SK-N-SH (cell line): Measurements from ENCODE around the gene SGPL1. TPM values are rescaled to one million over a fixed set of nuclear protein-coding genes. Genes with fewer than 3 reads are reported as not detected.

ENCODE experiments used
- CTCF ChIA-PET: fragments of 300-600, 350-600 bp; formaldehyde crosslinking; extraction: SDS; loops from one replicate; lab custom pipeline; 2021; lab: Yijun Ruan, JAX
- POLR2A ChIA-PET: fragments of 350-600 bp; sonication (Branson Sonifier 250); formaldehyde crosslinking; extraction: SDS; loops from one replicate; lab custom pipeline; 2020; ENCODE audit warnings: antibody characterized with exemption, inconsistent platforms; lab: Yijun Ruan, JAX
- DNase-seq: peaks from one replicate; pipeline ENCODE4 v3.0.0; 2012
- H2AFZ ChIP-seq: fragments of 200-600 bp; sonication (generic); 2 replicates; pipeline ENCODE4 v1.8.1; 2016; ENCODE audit warnings: antibody characterized with exemption, mild to moderate bottlenecking, low read depth
- H3F3A ChIP-seq: fragments of 200-600 bp; sonication (generic); replicated peaks from 2 replicates; pipeline ENCODE3; 2016; ENCODE audit warnings: antibody characterized with exemption, mild to moderate bottlenecking; ENCODE audit not compliant: insufficient read depth
- H3K27ac ChIP-seq, 2 experiments: fragments of 200-500 bp in 1 of 2; fragments of 200-600 bp in 1 of 2; sonication (Bioruptor generic) in 1 of 2; sonication (generic), shearing (Covaris generic) in 1 of 2; 2 replicates each; pipeline versions ENCODE4 v1.5.1 to v1.6.1; 2014 to 2016; ENCODE audit warnings: low read depth in 2 of 2, inconsistent platforms in 1 of 2, low read length in 1 of 2, mild to moderate bottlenecking in 1 of 2, mixed read lengths in 1 of 2
- H3K27me3 ChIP-seq: fragments of 200-600 bp; sonication (generic), shearing (Covaris generic); 2 replicates; pipeline ENCODE4 v1.6.1; 2016; ENCODE audit warnings: mixed run types; ENCODE audit not compliant: insufficient read depth
- H3K36me3 ChIP-seq, 2 experiments: fragments of 200-500 bp in 1 of 2; fragments of 200-600 bp in 1 of 2; sonication (Bioruptor generic) in 1 of 2; sonication (generic) in 1 of 2; replicated peaks in 1 of 2; 2 replicates each; pipeline versions ENCODE3 to v1.5.1; 2014 to 2016; ENCODE audit warnings: low read length in 1 of 2, mild to moderate bottlenecking in 1 of 2; ENCODE audit not compliant: insufficient read depth in 2 of 2, control insufficient read depth in 1 of 2
- H3K4me1 ChIP-seq, 2 experiments: fragments of 200-500 bp in 1 of 2; fragments of 200-600 bp in 1 of 2; sonication (Bioruptor generic) in 1 of 2; sonication (generic), shearing (Covaris generic) in 1 of 2; 2 replicates each; pipeline versions ENCODE4 v1.5.1 to v1.6.1; 2014 to 2016; ENCODE audit warnings: low read depth in 1 of 2, low read length in 1 of 2, mixed run types in 1 of 2; ENCODE audit not compliant: insufficient read depth in 2 of 2, control insufficient read depth in 1 of 2
- H3K4me2 ChIP-seq: fragments of 200-600 bp; sonication (generic), shearing (Covaris generic); 2 replicates; pipeline ENCODE4 v1.6.1; 2017; ENCODE audit warnings: mixed run types
- H3K4me3 ChIP-seq, 2 experiments: fragments of 200-500 bp in 1 of 2; fragments of 200-600 bp in 1 of 2; sonication (Bioruptor generic) in 1 of 2; sonication (generic), shearing (Covaris generic) in 1 of 2; 2 replicates each; pipeline versions ENCODE4 v1.5.1 to v1.8.1; 2014 to 2016; ENCODE audit warnings: low read depth in 2 of 2, inconsistent platforms in 1 of 2, low read length in 1 of 2, mild to moderate bottlenecking in 1 of 2, mixed read lengths in 1 of 2, moderate library complexity in 1 of 2
- H3K79me2 ChIP-seq: fragments of 200-600 bp; sonication (generic); 2 replicates; pipeline ENCODE4 v1.8.1; 2017; ENCODE audit warnings: mild to moderate bottlenecking; ENCODE audit not compliant: insufficient read depth
- H3K9ac ChIP-seq: fragments of 200-600 bp; sonication (generic); 2 replicates; pipeline ENCODE4 v1.6.1; 2017; ENCODE audit warnings: mixed run types
- H3K9me2 ChIP-seq: fragments of 200-600 bp; sonication (generic); 2 replicates; pipeline ENCODE4 v1.6.1; 2017; ENCODE audit warnings: mixed run types
- H3K9me3 ChIP-seq: fragments of 200-600 bp; sonication (generic); 2 replicates; pipeline ENCODE4 v1.6.1; 2017; ENCODE audit warnings: mixed run types, mild to moderate bottlenecking, moderate library complexity
- H4K20me1 ChIP-seq: fragments of 200-600 bp; sonication (generic); 2 replicates; pipeline ENCODE4 v1.6.1; 2017; ENCODE audit warnings: mild to moderate bottlenecking, mixed run types; ENCODE audit not compliant: insufficient read depth
- ELF1 ChIP-seq: IDR thresholded peaks from 2 replicates; pipeline ENCODE4 v1.4.0; 2012
- FOSL2 ChIP-seq: IDR thresholded peaks from 2 replicates; pipeline ENCODE4 v1.4.0; 2012; ENCODE audit warnings: low read depth, mild to moderate bottlenecking, moderate library complexity, borderline replicate concordance
- FOXM1 ChIP-seq: IDR thresholded peaks from 2 replicates; pipeline ENCODE4 v1.4.0; 2012; ENCODE audit warnings: low read depth, mild to moderate bottlenecking
- GABPA ChIP-seq: IDR thresholded peaks from 2 replicates; pipeline ENCODE4 v1.4.0; 2012; ENCODE audit warnings: low read depth, mild to moderate bottlenecking
- JUND ChIP-seq: IDR thresholded peaks from 2 replicates; pipeline ENCODE4 v1.4.0; 2012
- MXI1 ChIP-seq: IDR thresholded peaks from 2 replicates; pipeline ENCODE4 v1.6.1; 2012; ENCODE audit warnings: mild to moderate bottlenecking, low read depth, low read length, improper control_type of control experiment
- POLR2AphosphoS5 ChIP-seq: IDR thresholded peaks from 2 replicates; pipeline ENCODE4 v1.6.1; 2012; ENCODE audit warnings: low read depth, low read length
- RAD21 ChIP-seq: IDR thresholded peaks from 2 replicates; pipeline ENCODE4 v1.6.1; 2012; ENCODE audit warnings: mild to moderate bottlenecking, low read length
- RCOR1 ChIP-seq: fragments of 150-350 bp; IDR thresholded peaks from 2 replicates; pipeline ENCODE4 v1.6.1; 2017; ENCODE audit warnings: antibody characterized with exemption, low read length
- SMC3 ChIP-seq: IDR thresholded peaks from 2 replicates; pipeline ENCODE4 v1.6.1; 2012; ENCODE audit warnings: low read depth, low read length, improper control_type of control experiment
- TCF12 ChIP-seq: IDR thresholded peaks from 2 replicates; pipeline ENCODE4 v1.4.0; 2012
- TEAD4 ChIP-seq: IDR thresholded peaks from 2 replicates; pipeline ENCODE4 v1.4.0; 2012; ENCODE audit warnings: mild to moderate bottlenecking, borderline replicate concordance; ENCODE audit not compliant: insufficient read depth
- WGBS: methylation state at CpG from one replicate; pipeline ENCODE4 v1.1.6; 2017; ENCODE audit warnings: low lambda C conversion rate; 5-methylcytosine and 5-hydroxymethylcytosine counted together
- polyA plus RNA-seq, 3 experiments: library from polyadenylated mRNA; depleted of rRNA; stranded (reverse); fragments of >200 nt; gene quantifications; 2 replicates each; pipeline ENCODE4 v1.2.3, GENCODE V29; 2012
- TF ChIP-seq, protein P1 (sequence below): IDR thresholded peaks from 2 replicates; pipeline ENCODE4 v1.4.0; 2012; ENCODE audit warnings: low read depth
- TF ChIP-seq, protein P2 (sequence below): fragments of 150-350 bp; IDR thresholded peaks from 2 replicates; pipeline ENCODE4 v1.6.1; 2017; ENCODE audit warnings: antibody characterized with exemption, low read length, low read depth, borderline replicate concordance
- TF ChIP-seq, protein P3 (sequence below): IDR thresholded peaks from 2 replicates; pipeline ENCODE4 v1.4.0; 2012; ENCODE audit warnings: low read depth, borderline replicate concordance
- TF ChIP-seq, protein P4 (sequence below): IDR thresholded peaks from 2 replicates; pipeline ENCODE4 v1.4.0; 2012; ENCODE audit warnings: low read depth, borderline replicate concordance
- TF ChIP-seq, protein P5 (sequence below): fragments of 200-600 bp; sonication (generic); IDR thresholded peaks from 2 replicates; pipeline ENCODE4 v1.6.1; 2017; ENCODE audit warnings: antibody characterized with exemption, mild to moderate bottlenecking, moderate library complexity
- TF ChIP-seq, protein P6 (sequence below): IDR thresholded peaks from 2 replicates; pipeline ENCODE4 v1.6.1; 2012; ENCODE audit warnings: mild to moderate bottlenecking, low read depth, low read length, moderate library complexity

The SGPL1 gene
- polyA plus RNA-seq, 1 of the 3 experiments (the other 2 are of a cell fraction), result 11.8 TPM

DNA sequence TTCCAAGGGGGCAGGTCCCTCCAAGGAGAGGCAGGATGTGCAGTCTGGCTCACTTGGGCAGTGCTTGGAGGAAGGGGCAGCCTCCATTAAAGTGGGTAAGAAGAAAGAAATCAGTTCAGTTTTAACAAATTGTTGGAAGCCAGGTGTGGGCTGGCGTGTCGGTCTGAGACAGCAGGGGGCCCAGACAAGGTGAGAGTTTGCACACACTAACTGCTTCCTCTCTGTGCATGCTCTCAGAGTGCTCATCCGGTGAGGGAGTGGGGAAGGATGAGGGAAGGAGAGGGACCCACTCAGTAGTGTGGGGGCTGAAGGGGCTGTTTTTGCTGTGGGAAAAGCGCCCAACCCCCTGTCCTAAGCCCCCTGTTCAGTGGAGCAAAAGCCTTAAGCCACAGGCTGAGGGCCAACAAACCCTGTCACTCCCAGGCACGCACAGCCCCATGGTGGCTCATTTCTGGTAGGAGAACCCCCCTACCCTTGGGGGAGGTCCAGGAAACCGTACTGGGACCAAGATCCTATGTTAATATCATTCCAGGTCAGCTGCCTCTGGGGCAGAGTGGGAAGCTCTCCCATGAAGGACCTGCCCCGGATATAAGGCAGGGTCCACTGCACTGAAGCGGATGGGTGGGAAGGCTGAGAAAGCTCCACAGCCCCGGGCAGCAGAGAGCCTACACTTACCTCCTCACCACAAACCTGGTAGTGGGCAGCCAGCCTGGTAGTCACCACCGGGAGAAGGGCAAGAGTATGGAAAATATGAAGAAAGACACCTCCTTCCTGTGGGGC is 77.7 kb downstream of the SGPL1 start:
- H3K9me3 ChIP-seq, result no peaks in the 10 kb centered on the region
- no peaks in the 10 kb centered on the region for H3K36me3 ChIP-seq
- H2AFZ ChIP-seq, result no peak overlapping the region
- no peaks in the 10 kb centered on the region for H3F3A ChIP-seq
- no peaks in the 10 kb centered on the region for H3K9me2 ChIP-seq
- no peak overlapping the region for H3K4me3 ChIP-seq
- no peak overlapping the region for H3K4me2 ChIP-seq
- peaks cover 6 to 26% of the 10 kb centered on the region in 2 experiments; a peak in 2 of 4 replicates for H3K4me1 ChIP-seq
- no peaks in the 10 kb centered on the region for H3K27me3 ChIP-seq
- DNase-seq, result no peak
- H3K79me2 ChIP-seq, result no peaks in the 10 kb centered on the region
- H4K20me1 ChIP-seq, result no peaks in the 10 kb centered on the region
- POLR2A ChIA-PET, result no interaction called here
- WGBS, result 73% methylated on average over 8 of the region's 10 CpGs
- no peak overlapping the region for H3K27ac ChIP-seq
- CTCF ChIA-PET, result interaction anchor here (0.8 to 2.4 kb wide), 3 partner anchors 10 to 392 kb away, joined by 3 to 20 read pairs (median 4); no protein-coding TSS in a partner anchor
- no peak overlapping the region for H3K9ac ChIP-seq
- TF ChIP-seq FOXM1 (no peak), MXI1 (no peak), TCF12 (no peak), FOSL2 (no peak), RCOR1 (no peak), RAD21 (no peak), ELF1 (no peak), POLR2AphosphoS5 (no peak), JUND (no peak), TEAD4 (no peak), GABPA (no peak), SMC3 (no peak)
- TF ChIP-seq, protein P1, sequence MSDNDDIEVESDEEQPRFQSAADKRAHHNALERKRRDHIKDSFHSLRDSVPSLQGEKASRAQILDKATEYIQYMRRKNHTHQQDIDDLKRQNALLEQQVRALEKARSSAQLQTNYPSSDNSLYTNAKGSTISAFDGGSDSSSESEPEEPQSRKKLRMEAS, result no peak
- TF ChIP-seq, protein P2, sequence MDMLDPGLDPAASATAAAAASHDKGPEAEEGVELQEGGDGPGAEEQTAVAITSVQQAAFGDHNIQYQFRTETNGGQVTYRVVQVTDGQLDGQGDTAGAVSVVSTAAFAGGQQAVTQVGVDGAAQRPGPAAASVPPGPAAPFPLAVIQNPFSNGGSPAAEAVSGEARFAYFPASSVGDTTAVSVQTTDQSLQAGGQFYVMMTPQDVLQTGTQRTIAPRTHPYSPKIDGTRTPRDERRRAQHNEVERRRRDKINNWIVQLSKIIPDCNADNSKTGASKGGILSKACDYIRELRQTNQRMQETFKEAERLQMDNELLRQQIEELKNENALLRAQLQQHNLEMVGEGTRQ, result no peak
- TF ChIP-seq, protein P3, sequence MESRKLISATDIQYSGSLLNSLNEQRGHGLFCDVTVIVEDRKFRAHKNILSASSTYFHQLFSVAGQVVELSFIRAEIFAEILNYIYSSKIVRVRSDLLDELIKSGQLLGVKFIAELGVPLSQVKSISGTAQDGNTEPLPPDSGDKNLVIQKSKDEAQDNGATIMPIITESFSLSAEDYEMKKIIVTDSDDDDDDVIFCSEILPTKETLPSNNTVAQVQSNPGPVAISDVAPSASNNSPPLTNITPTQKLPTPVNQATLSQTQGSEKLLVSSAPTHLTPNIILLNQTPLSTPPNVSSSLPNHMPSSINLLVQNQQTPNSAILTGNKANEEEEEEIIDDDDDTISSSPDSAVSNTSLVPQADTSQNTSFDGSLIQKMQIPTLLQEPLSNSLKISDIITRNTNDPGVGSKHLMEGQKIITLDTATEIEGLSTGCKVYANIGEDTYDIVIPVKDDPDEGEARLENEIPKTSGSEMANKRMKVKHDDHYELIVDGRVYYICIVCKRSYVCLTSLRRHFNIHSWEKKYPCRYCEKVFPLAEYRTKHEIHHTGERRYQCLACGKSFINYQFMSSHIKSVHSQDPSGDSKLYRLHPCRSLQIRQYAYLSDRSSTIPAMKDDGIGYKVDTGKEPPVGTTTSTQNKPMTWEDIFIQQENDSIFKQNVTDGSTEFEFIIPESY, result no peak
- TF ChIP-seq, protein P4, sequence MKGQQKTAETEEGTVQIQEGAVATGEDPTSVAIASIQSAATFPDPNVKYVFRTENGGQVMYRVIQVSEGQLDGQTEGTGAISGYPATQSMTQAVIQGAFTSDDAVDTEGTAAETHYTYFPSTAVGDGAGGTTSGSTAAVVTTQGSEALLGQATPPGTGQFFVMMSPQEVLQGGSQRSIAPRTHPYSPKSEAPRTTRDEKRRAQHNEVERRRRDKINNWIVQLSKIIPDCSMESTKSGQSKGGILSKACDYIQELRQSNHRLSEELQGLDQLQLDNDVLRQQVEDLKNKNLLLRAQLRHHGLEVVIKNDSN, result no peak
- TF ChIP-seq, protein P5, sequence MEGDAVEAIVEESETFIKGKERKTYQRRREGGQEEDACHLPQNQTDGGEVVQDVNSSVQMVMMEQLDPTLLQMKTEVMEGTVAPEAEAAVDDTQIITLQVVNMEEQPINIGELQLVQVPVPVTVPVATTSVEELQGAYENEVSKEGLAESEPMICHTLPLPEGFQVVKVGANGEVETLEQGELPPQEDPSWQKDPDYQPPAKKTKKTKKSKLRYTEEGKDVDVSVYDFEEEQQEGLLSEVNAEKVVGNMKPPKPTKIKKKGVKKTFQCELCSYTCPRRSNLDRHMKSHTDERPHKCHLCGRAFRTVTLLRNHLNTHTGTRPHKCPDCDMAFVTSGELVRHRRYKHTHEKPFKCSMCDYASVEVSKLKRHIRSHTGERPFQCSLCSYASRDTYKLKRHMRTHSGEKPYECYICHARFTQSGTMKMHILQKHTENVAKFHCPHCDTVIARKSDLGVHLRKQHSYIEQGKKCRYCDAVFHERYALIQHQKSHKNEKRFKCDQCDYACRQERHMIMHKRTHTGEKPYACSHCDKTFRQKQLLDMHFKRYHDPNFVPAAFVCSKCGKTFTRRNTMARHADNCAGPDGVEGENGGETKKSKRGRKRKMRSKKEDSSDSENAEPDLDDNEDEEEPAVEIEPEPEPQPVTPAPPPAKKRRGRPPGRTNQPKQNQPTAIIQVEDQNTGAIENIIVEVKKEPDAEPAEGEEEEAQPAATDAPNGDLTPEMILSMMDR, result no peak
- TF ChIP-seq, protein P6, sequence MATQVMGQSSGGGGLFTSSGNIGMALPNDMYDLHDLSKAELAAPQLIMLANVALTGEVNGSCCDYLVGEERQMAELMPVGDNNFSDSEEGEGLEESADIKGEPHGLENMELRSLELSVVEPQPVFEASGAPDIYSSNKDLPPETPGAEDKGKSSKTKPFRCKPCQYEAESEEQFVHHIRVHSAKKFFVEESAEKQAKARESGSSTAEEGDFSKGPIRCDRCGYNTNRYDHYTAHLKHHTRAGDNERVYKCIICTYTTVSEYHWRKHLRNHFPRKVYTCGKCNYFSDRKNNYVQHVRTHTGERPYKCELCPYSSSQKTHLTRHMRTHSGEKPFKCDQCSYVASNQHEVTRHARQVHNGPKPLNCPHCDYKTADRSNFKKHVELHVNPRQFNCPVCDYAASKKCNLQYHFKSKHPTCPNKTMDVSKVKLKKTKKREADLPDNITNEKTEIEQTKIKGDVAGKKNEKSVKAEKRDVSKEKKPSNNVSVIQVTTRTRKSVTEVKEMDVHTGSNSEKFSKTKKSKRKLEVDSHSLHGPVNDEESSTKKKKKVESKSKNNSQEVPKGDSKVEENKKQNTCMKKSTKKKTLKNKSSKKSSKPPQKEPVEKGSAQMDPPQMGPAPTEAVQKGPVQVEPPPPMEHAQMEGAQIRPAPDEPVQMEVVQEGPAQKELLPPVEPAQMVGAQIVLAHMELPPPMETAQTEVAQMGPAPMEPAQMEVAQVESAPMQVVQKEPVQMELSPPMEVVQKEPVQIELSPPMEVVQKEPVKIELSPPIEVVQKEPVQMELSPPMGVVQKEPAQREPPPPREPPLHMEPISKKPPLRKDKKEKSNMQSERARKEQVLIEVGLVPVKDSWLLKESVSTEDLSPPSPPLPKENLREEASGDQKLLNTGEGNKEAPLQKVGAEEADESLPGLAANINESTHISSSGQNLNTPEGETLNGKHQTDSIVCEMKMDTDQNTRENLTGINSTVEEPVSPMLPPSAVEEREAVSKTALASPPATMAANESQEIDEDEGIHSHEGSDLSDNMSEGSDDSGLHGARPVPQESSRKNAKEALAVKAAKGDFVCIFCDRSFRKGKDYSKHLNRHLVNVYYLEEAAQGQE, result no peak
